C4-2B (cell line): ENCODE measurements around the gene DDX60.

Experiments used
- CTCF ChIP-seq: fragments of 450-650 bp; conservative IDR thresholded peaks from 2 replicates; pipeline ENCODE4 v1.5.1; 2017; ENCODE audit warnings: mild to moderate bottlenecking
- ZFX ChIP-seq: fragments of 450-650 bp; IDR thresholded peaks from 2 replicates; pipeline ENCODE4 v1.6.1; 2017

- TF ChIP-seq CTCF = no peak
- TF ChIP-seq ZFX = no peak
These were observed 17.1 kb upstream of the DDX60 start for GRCh38 chr4:168335621-168336020.
